Lung (tissue), 12 donors: ENCODE results near the gene CACFD1. TPM values are rescaled to one million over a fixed set of nuclear protein-coding genes. Genes with fewer than 3 reads are reported as not detected.
A peak's percentile ranks its signal among the peaks of the same experiment; 100 is the strongest.

Experiments
- ATAC-seq: fragments of 200-7000 bp; cut with Tn5 transposase; one replicate; pipeline ENCODE4 v1.9.1; 2020; ENCODE audit warnings: moderate number of reproducible peaks; ENCODE audit not compliant: insufficient read depth, low FRiP score
- DNase-seq, 3 donors: peaks; one replicate each; pipeline ENCODE4 v3.0.0-alpha.2; 2013 to 2017
- H3K27ac ChIP-seq, 2 donors: one replicate each; pipeline ENCODE4 v1.5.1; 2013; ENCODE audit warnings: mild to moderate bottlenecking in 2 of 2, moderate library complexity in 2 of 2, control low read depth in 1 of 2, inconsistent platforms in 1 of 2, low read depth in 1 of 2, low read length in 1 of 2
- H3K27me3 ChIP-seq, 3 donors: one replicate each; pipeline ENCODE4 v1.5.1; 2013; ENCODE audit warnings: low read length in 2 of 3; ENCODE audit not compliant: control insufficient read depth in 3 of 3, insufficient read depth in 3 of 3
- H3K36me3 ChIP-seq, 4 donors: one replicate each; pipeline ENCODE4 v1.5.1; 2013; ENCODE audit warnings: low read length in 4 of 4, mild to moderate bottlenecking in 1 of 4, moderate library complexity in 1 of 4; ENCODE audit not compliant: control insufficient read depth in 4 of 4, insufficient read depth in 4 of 4
- H3K4me1 ChIP-seq, 5 donors: one replicate each; pipeline ENCODE4 v1.5.1; 2013; ENCODE audit warnings: low read length in 5 of 5, mild to moderate bottlenecking in 2 of 5, moderate library complexity in 1 of 5; ENCODE audit not compliant: control insufficient read depth in 5 of 5, insufficient read depth in 5 of 5
- H3K4me3 ChIP-seq: one replicate; pipeline ENCODE4 v1.5.1; 2013; ENCODE audit warnings: mild to moderate bottlenecking, control low read depth, moderate library complexity
- H3K9ac ChIP-seq, 2 donors: one replicate each; pipeline ENCODE4 v1.5.1; 2013; ENCODE audit warnings: low read length in 2 of 2, control low read depth in 1 of 2; ENCODE audit not compliant: insufficient read depth in 1 of 2
- H3K9me3 ChIP-seq, 4 donors: one replicate each; pipeline ENCODE4 v1.5.1; 2013; ENCODE audit warnings: low read length in 3 of 4, mild to moderate bottlenecking in 1 of 4, moderate library complexity in 1 of 4; ENCODE audit not compliant: control insufficient read depth in 4 of 4, insufficient read depth in 3 of 4
- WGBS, 2 donors: extraction: QIAGEN DNeasy Blood & Tissue Kit; methylation state at CpG; one replicate each; pipeline ENCODE4 v1.1.7; 2013; 5-methylcytosine and 5-hydroxymethylcytosine counted together
- polyA plus RNA-seq, 2 donors: library from polyadenylated mRNA; stranded (reverse); fragments of 200-250 nt; gene quantifications; one replicate each; pipeline ENCODE4 v1.2.1, GENCODE V29; 2013
- total RNA-seq, 2 donors: library from RNA; depleted of rRNA in 1 of 2; stranded (reverse); fragments of >200 nt in 1 of 2; gene quantifications; one replicate each; pipeline ENCODE4 v1.2.1, GENCODE V29; 2014 to 2021
- TF ChIP-seq, protein P1 (sequence below): IDR thresholded peaks from 2 replicates; pipeline ENCODE4 v1.5.1; 2012; ENCODE audit warnings: mild to moderate bottlenecking; ENCODE audit errors: control extremely low read depth, extremely low read depth
- donor health status: control.
- donor health status: control.
- donor health status: Bipolar disorder and iron deficiency.
- donor health status: healthy.
- donor health status: DM: yes; HTN: yes; CAD: no.

CACFD1 gene
- total and polyA plus RNA-seq, 4 donors = 18.7 to 46.1 (median 32.1) TPM

DNA sequence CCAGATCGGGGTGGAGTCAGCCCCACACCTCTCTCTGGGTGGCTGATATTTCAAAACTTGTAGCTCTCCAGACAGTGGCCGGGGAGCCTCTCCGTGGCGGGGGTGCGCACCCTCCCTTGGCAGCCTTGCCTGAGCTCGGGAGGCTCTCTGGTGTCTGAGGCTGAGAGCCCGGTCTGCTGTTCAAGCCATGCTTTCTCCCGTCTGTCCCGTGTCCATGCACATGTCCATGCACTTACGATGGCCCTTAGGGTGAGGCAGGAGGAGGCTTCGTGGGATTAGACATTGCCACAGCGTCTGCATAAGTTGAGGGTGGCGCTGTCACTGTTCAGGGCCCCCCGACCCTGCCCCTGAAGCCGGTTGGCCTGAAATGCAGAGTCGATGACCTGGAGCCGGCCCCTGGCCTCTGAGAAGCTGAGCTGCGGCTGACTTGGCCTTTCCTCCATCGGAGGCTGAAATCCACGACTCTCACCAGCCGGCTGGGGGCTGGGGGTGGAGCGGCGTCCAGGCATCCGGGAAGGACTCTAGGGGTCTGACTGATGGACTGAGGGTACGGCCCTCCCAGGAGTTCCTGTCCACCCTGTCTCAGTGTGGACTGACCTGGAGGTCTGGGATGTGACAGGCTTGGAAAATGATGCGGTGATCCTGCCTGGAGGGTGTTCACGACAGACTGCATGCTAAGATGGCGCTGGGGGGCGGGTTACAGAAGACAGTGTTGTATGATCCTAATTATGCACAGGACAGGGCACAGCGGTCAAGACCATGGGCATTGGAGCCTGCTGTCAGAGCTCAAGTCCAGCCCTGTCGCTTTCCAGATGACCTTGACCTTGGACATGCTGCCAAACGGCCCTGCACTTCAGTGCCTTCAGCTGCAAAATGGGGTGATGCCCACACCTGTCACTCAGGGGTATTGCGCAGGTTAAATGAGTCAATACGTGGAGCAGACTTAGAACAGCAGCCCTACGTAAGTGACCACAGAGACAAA, 37.4 kb downstream of the CACFD1 start:
- TF ChIP-seq, protein P1, sequence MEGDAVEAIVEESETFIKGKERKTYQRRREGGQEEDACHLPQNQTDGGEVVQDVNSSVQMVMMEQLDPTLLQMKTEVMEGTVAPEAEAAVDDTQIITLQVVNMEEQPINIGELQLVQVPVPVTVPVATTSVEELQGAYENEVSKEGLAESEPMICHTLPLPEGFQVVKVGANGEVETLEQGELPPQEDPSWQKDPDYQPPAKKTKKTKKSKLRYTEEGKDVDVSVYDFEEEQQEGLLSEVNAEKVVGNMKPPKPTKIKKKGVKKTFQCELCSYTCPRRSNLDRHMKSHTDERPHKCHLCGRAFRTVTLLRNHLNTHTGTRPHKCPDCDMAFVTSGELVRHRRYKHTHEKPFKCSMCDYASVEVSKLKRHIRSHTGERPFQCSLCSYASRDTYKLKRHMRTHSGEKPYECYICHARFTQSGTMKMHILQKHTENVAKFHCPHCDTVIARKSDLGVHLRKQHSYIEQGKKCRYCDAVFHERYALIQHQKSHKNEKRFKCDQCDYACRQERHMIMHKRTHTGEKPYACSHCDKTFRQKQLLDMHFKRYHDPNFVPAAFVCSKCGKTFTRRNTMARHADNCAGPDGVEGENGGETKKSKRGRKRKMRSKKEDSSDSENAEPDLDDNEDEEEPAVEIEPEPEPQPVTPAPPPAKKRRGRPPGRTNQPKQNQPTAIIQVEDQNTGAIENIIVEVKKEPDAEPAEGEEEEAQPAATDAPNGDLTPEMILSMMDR = no peak
- Histone ChIP-seq H3K27ac (peak overlapping the region in 1 of 2 donors; percentile 4), H3K36me3 (no peaks in the 10 kb centered on the region), H3K9ac (no peak overlapping the region), H3K4me1 (peaks cover 0 to 62% (median 26%) of the 10 kb centered on the region in 5 donors), H3K9me3 (peaks cover 0 to 6% (median under 1%) of the 10 kb centered on the region in 4 donors), H3K27me3 (peaks cover 0 to 5% (median 0%) of the 10 kb centered on the region in 3 donors), H3K4me3 (no peak overlapping the region)
- 70 to 78% methylated on average over 35 of the region's 35 CpGs for WGBS, 2 donors
- peak in 1 of 3 donors; percentile 67 for DNase-seq
- ATAC-seq = no peak

DNA sequence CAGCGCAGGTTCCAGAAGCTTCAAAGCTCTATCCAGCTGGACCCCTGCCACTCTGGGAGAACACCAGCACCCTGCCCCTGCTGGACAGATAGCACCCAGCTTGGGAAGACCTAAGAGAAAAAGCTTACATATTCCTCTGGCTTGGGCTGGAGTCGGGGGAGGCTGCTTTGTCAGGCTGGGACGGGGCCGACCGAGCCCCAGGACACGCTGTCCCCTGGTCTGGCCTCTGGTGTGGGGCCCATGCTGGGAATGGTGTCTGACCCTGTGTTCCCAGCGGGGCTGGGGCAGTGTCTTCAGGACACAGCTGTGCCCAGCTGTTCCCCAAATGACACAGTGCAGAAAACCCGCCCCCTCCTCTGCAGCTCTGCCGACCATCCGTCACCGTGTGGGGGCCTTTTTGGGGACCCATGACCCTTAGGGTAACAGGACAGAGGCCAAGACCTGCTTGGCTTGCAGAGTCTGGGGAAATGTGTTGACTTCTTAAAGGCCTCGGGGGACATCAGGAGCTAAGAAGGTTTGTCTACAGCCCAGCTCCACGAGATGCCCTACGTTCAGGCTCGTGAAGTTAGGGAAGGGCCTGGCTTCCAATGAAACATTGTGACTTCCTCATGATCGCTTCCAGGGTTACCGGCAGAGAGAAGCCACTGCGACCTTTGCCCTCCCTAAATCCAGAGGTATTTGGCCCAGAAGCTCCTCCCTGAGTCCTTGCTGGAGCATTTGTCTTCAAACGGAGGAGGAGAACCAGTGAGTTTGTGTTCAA, 39.5 kb downstream of the CACFD1 start:
- WGBS, 2 donors = 71 to 81% methylated on average over 19 of the region's 19 CpGs
- TF ChIP-seq, protein P1 = no peak
- Histone ChIP-seq H3K9me3 (peaks cover 0 to 9% (median under 1%) of the 10 kb centered on the region in 4 donors), H3K27me3 (peaks cover 0 to 5% (median 0%) of the 10 kb centered on the region in 3 donors), H3K4me1 (peaks cover 0 to 48% (median 26%) of the 10 kb centered on the region in 5 donors), H3K36me3 (no peaks in the 10 kb centered on the region), H3K27ac (peak overlapping the region in 1 of 2 donors; percentile 21), H3K9ac (no peak overlapping the region), H3K4me3 (no peak overlapping the region)
- DNase-seq (peak; percentile 74 to 80 (median 78)), ATAC-seq (no peak)

DNA sequence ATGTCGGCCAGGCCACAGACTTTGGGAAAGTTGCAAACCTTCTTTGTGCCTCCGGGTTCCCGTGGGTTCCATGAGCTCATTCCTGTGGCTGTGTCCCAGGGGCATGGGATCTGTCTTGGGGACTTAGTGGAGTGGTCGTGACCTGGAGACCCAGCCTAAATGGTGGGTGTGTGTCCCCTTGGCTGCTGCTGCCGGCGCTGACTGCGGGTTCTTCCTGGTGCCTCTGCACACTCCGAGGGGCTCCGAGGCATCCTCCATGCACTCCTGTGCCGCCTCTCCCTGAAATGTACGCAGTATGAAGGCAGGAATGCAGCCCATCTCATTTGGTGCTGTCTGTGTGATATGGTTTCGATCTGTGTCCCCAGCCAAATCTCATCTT, 40.1 kb downstream of the CACFD1 start:
- Histone ChIP-seq H3K9ac (no peak overlapping the region), H3K27ac (peak overlapping the region in 1 of 2 donors; percentile 21), H3K4me3 (no peak overlapping the region), H3K9me3 (peaks cover 0 to 9% (median under 1%) of the 10 kb centered on the region in 4 donors), H3K4me1 (peaks cover 0 to 42% (median 26%) of the 10 kb centered on the region in 5 donors), H3K36me3 (no peaks in the 10 kb centered on the region), H3K27me3 (peaks cover 0 to 5% (median 0%) of the 10 kb centered on the region in 3 donors)
- TF ChIP-seq, protein P1 = no peak
- 80 to 85% methylated on average over 12 of the region's 12 CpGs for WGBS, 2 donors
- ATAC-seq (no peak), DNase-seq (no peak)
